Measurements from ENCODE around the gene FIGNL1. TPM values are rescaled to one million over a fixed set of nuclear protein-coding genes. Genes with fewer than 3 reads are reported as not detected.

FIGNL1 gene
- polyA plus RNA-seq, 3 donors: 0.55 to 2.4 (median 1.8) TPM

DNA sequence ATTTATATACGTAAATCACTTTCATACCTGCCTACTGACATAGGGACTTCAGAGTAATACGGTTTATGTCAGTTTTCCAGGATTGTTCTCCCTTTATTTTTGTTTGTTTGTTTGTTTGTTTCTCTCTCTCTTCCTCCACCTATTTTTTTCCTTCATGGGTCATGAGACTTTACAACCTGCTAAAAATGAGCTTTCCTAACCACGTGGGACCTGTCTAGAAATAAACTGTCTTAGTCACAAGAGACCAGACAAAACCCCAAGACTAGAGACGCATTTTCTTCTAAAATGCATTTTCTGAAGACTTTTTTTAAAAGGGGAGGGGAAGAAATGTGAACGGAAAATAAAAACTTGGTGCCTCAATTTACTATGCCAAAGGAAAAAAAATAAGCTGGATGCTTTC, 41.1 kb upstream of the FIGNL1 start:
- Mint-ChIP-seq H3K4me3 (no peak overlapping the region), H3K4me1 (no peaks in the 10 kb centered on the region), H3K36me3 (no peaks in the 10 kb centered on the region), H3K27me3 (ENCODE audit: low read depth in 3 of 3) (peaks cover 0 to 7% (median 6%) of the 10 kb centered on the region in 3 donors), H3K9me3 (peaks cover 0 to 8% (median 5%) of the 10 kb centered on the region in 7 donors), H3K27ac (no peak overlapping the region)
- Histone ChIP-seq H3K36me3 (replicated peaks in 1 of 2; ENCODE audit: control insufficient read depth in 1 of 2, insufficient read depth in 2 of 2, low read length in 2 of 2) (no peaks in the 10 kb centered on the region), H3K4me3 (replicated peaks in 1 of 3; ENCODE audit: low read depth in 2 of 3, low read length in 3 of 3) (no peak overlapping the region), H3K9ac (ENCODE audit: insufficient read depth, low read length, poor library complexity, severe bottlenecking) (no peak overlapping the region), H3K4me1 (ENCODE audit: control insufficient read depth in 1 of 2, insufficient read depth in 2 of 2, low read length in 2 of 2) (no peaks in the 10 kb centered on the region), H3K9me3 (replicated peaks in 1 of 2; ENCODE audit: control insufficient read depth in 1 of 2, insufficient read depth in 1 of 2, low read length in 2 of 2) (peaks cover 0 to 4% of the 10 kb centered on the region in 2 donors), H4K20me1 (ENCODE audit: insufficient read depth, low read length) (no peaks in the 10 kb centered on the region), H3K27me3 (ENCODE audit: control insufficient read depth in 2 of 2, insufficient read depth in 2 of 2, low read length in 2 of 2) (no peaks in the 10 kb centered on the region), H3K27ac (ENCODE audit: low read depth in 1 of 2, low read length in 2 of 2) (no peak overlapping the region), H3K4me2 (replicated peaks; ENCODE audit: extremely low read depth, low read length, poor library complexity, severe bottlenecking) (no peak overlapping the region), H2AFZ (ENCODE audit: insufficient read depth, low read depth, low read length, poor library complexity, severe bottlenecking) (no peak overlapping the region), H3K79me2 (ENCODE audit: insufficient read depth, low read length) (no peaks in the 10 kb centered on the region)
- TF ChIP-seq, protein P1, sequence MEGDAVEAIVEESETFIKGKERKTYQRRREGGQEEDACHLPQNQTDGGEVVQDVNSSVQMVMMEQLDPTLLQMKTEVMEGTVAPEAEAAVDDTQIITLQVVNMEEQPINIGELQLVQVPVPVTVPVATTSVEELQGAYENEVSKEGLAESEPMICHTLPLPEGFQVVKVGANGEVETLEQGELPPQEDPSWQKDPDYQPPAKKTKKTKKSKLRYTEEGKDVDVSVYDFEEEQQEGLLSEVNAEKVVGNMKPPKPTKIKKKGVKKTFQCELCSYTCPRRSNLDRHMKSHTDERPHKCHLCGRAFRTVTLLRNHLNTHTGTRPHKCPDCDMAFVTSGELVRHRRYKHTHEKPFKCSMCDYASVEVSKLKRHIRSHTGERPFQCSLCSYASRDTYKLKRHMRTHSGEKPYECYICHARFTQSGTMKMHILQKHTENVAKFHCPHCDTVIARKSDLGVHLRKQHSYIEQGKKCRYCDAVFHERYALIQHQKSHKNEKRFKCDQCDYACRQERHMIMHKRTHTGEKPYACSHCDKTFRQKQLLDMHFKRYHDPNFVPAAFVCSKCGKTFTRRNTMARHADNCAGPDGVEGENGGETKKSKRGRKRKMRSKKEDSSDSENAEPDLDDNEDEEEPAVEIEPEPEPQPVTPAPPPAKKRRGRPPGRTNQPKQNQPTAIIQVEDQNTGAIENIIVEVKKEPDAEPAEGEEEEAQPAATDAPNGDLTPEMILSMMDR (IDR thresholded peaks at IDR 0.05): no peak
- DNase-seq: no peak
- intact Hi-C loops (cut with micrococcal nuclease): no loop called here
- no CpG with 5 or more reads among the region's 5 CpGs for WGBS (ENCODE audit: insufficient coverage)

DNA sequence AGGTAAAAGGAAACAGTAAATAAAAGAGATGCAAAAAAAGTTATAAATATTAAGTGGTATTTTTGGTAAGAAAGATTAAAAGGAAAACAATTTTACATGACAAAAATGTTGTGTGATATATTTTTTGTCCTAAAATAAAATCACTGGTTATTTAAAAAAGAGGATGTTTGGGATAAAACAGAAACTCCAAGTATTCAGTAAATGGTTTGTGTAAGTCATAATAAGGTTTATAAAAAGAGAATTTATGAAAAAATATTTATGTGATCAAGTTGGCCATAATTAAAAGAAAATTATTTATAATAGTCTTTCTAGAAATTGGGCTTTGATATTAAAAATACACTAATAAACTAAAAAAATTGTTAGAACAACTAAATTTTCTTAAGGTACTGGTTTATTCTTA, 38.2 kb upstream of the FIGNL1 start:
- TF ChIP-seq, protein P1 (IDR thresholded peaks at IDR 0.05): no peak
- H3K27ac Mint-ChIP-seq: no peak overlapping the region

More for the DNA sequence above, 38.2 kb upstream of the FIGNL1 start:
- H3K36me3 Mint-ChIP-seq: no peaks in the 10 kb centered on the region
- intact Hi-C loops (cut with micrococcal nuclease): no loop called here
- Histone ChIP-seq H3K9ac (ENCODE audit: insufficient read depth, low read length, poor library complexity, severe bottlenecking) (no peak overlapping the region), H3K79me2 (ENCODE audit: insufficient read depth, low read length) (no peaks in the 10 kb centered on the region), H3K9me3 (replicated peaks in 1 of 2; ENCODE audit: control insufficient read depth in 1 of 2, insufficient read depth in 1 of 2, low read length in 2 of 2) (peaks cover 0 to 4% of the 10 kb centered on the region in 2 donors), H4K20me1 (ENCODE audit: insufficient read depth, low read length) (no peaks in the 10 kb centered on the region), H3K27me3 (ENCODE audit: control insufficient read depth in 2 of 2, insufficient read depth in 2 of 2, low read length in 2 of 2) (no peaks in the 10 kb centered on the region), H2AFZ (ENCODE audit: insufficient read depth, low read depth, low read length, poor library complexity, severe bottlenecking) (no peak overlapping the region), H3K4me3 (replicated peaks in 1 of 3; ENCODE audit: low read depth in 2 of 3, low read length in 3 of 3) (no peak overlapping the region), H3K36me3 (replicated peaks in 1 of 2; ENCODE audit: control insufficient read depth in 1 of 2, insufficient read depth in 2 of 2, low read length in 2 of 2) (no peaks in the 10 kb centered on the region), H3K27ac (ENCODE audit: low read depth in 1 of 2, low read length in 2 of 2) (no peak overlapping the region), H3K4me1 (ENCODE audit: control insufficient read depth in 1 of 2, insufficient read depth in 2 of 2, low read length in 2 of 2) (no peaks in the 10 kb centered on the region), H3K4me2 (replicated peaks; ENCODE audit: extremely low read depth, low read length, poor library complexity, severe bottlenecking) (no peak overlapping the region)
- H3K4me3 Mint-ChIP-seq: no peak overlapping the region
- H3K4me1 Mint-ChIP-seq: no peaks in the 10 kb centered on the region
- H3K9me3 Mint-ChIP-seq: peaks cover 0 to 8% (median 5%) of the 10 kb centered on the region in 7 donors
- H3K27me3 Mint-ChIP-seq (ENCODE audit: low read depth in 3 of 3): peaks cover 0 to 2% (median 2%) of the 10 kb centered on the region in 3 donors
- DNase-seq: no peak
